Panc1 (cell line): ENCODE data around the gene CD80. TPM values are rescaled to one million over a fixed set of nuclear protein-coding genes. Genes with fewer than 3 reads are reported as not detected.
A peak's percentile ranks its signal among the peaks of the same experiment; 100 is the strongest.

Experiments
- ATAC-seq: fragments of 200-7000 bp; cut with Tn5 transposase; 2 replicates; pipeline ENCODE4 v1.9.1; 2020; ENCODE audit warnings: mild to moderate bottlenecking, moderate library complexity
- Bru-seq: library from RNA; stranded (reverse); fragments of 400-500 nt; gene quantifications from one replicate; lab custom pipeline; 2021; lab: Mats Ljungman, UMichigan
- BruChase-seq, 2 experiments: library from RNA; stranded (reverse); fragments of 400-500 nt; gene quantifications; one replicate each; lab custom pipeline; 2021; lab: Mats Ljungman, UMichigan
- BruUV-seq: library from RNA; stranded (reverse); fragments of 400-500 nt; replicated peaks from 2 replicates; lab custom pipeline; 2021; lab: Mats Ljungman, UMichigan
- CTCF ChIA-PET: fragments of 300-600 bp; sonication (Branson Sonifier 250); formaldehyde crosslinking; loops from one replicate; lab custom pipeline; 2022; ENCODE audit warnings: antibody characterized with exemption; lab: Charles Lee
- POLR2A ChIA-PET: fragments of 300-600 bp; sonication (Branson Sonifier 250); formaldehyde crosslinking; loops from one replicate; lab custom pipeline; 2022; ENCODE audit warnings: antibody characterized with exemption; lab: Charles Lee
- DNase-seq: peaks from one replicate; pipeline ENCODE4 v3.0.0-alpha.2; 2010; ENCODE audit warnings: low read depth, low spot score
- H3K27ac ChIP-seq: 2 replicates; pipeline ENCODE4 v1.5.1; 2011; ENCODE audit warnings: mild to moderate bottlenecking, low read length, inconsistent platforms
- H3K27me3 ChIP-seq: fragments of 200-500 bp; sonication (Bioruptor generic); 2 replicates; pipeline ENCODE4 v1.6.0; 2014; ENCODE audit warnings: low read length, inconsistent platforms; ENCODE audit not compliant: control insufficient read depth, insufficient read depth
- H3K36me3 ChIP-seq: fragments of 200-500 bp; sonication (Bioruptor generic); 2 replicates; pipeline ENCODE4 v1.5.1; 2014; ENCODE audit warnings: inconsistent platforms, mild to moderate bottlenecking, low read length, moderate library complexity; ENCODE audit not compliant: control insufficient read depth, insufficient read depth
- H3K4me1 ChIP-seq: 2 replicates; pipeline ENCODE4 v1.5.1; 2011; ENCODE audit warnings: inconsistent platforms, mild to moderate bottlenecking, low read length, moderate library complexity; ENCODE audit not compliant: control insufficient read depth, insufficient read depth
- H3K4me3 ChIP-seq, 2 experiments: 2 replicates each; pipeline ENCODE4 v1.5.1; 2011 to 2012; ENCODE audit warnings: low read depth in 2 of 2, low read length in 2 of 2, mild to moderate bottlenecking in 2 of 2, inconsistent platforms in 1 of 2, moderate library complexity in 1 of 2
- H3K9me3 ChIP-seq: fragments of 200-500 bp; sonication (Bioruptor generic); 2 replicates; pipeline ENCODE4 v1.5.1; 2014; ENCODE audit warnings: low read depth, mild to moderate bottlenecking, inconsistent platforms, low read length, moderate library complexity; ENCODE audit not compliant: control insufficient read depth, insufficient read depth
- CTCF ChIP-seq: fragments of 450-650 bp; IDR thresholded peaks from 2 replicates; pipeline ENCODE4 v1.5.1; 2017; ENCODE audit warnings: mild to moderate bottlenecking
- POLR2AphosphoS5 ChIP-seq: IDR thresholded peaks from 2 replicates; pipeline ENCODE4 v1.6.1; 2012; ENCODE audit warnings: mild to moderate bottlenecking, low read depth, low read length, moderate library complexity
- REST ChIP-seq, 2 experiments: IDR thresholded peaks; 2 replicates each; pipeline ENCODE4 v1.6.1; 2011 to 2012; ENCODE audit warnings: low read depth in 2 of 2, control low read depth in 1 of 2, low read length in 1 of 2, mild to moderate bottlenecking in 1 of 2, moderate library complexity in 1 of 2; ENCODE audit not compliant: insufficient read depth in 1 of 2
- SIN3A ChIP-seq: IDR thresholded peaks from 2 replicates; pipeline ENCODE4 v1.6.1; 2012; ENCODE audit warnings: low read depth, mild to moderate bottlenecking, low read length, moderate library complexity, borderline replicate concordance; ENCODE audit not compliant: insufficient read depth
- TCF7L2 ChIP-seq: IDR thresholded peaks from 2 replicates; pipeline ENCODE4 v1.6.1; 2011; ENCODE audit warnings: mild to moderate bottlenecking, low read depth, low read length, inconsistent platforms
- in situ Hi-C: cut with HindIII; loops from 2 replicates; pipeline ENCODE4 v1.10.0; 2016; ENCODE audit warnings: low sequenced_read_pairs, low pct_unique_long_range_greater_than_20kb
- intact Hi-C: fragments of 100-400 bp; cut with micrococcal nuclease; formaldehyde crosslinking; loops from one replicate; pipeline ENCODE4 v1.10.0; 2022; ENCODE audit not compliant: unreplicated experiment
- long read RNA-seq: library from polyadenylated mRNA; unstranded; transcript quantifications from one replicate; pipeline ENCODE4 v2.0.0, GENCODE V29; 2021; ENCODE audit not compliant: unreplicated experiment
- polyA plus RNA-seq: library from polyadenylated mRNA; unstranded; fragments of >200 nt; gene quantifications from one replicate; pipeline ENCODE4 v1.2.1, GENCODE V29; 2012; ENCODE audit warnings: missing spikeins; ENCODE audit not compliant: insufficient read length
- total RNA-seq: library from RNA; stranded (reverse); gene quantifications from one replicate; pipeline ENCODE4 v1.2.1, GENCODE V29; 2021; ENCODE audit not compliant: unreplicated experiment

The CD80 gene, protein sequence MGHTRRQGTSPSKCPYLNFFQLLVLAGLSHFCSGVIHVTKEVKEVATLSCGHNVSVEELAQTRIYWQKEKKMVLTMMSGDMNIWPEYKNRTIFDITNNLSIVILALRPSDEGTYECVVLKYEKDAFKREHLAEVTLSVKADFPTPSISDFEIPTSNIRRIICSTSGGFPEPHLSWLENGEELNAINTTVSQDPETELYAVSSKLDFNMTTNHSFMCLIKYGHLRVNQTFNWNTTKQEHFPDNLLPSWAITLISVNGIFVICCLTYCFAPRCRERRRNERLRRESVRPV
- total RNA-seq (0.15 TPM), Bru-seq, nascent RNA (percentile 12 among the genes with signal in this experiment), BruChase-seq, experiment 1, labeled RNA remaining after a 2-hour chase (percentile 17 among the genes with signal in this experiment), BruChase-seq, experiment 2, labeled RNA remaining after a 6-hour chase (percentile 20 among the genes with signal in this experiment)
- polyA plus RNA-seq: not detected
- long read RNA-seq: 0 reads

GRCh38 chr3:119559441-119559963, at the start of gene CD80:
TSS of gene CD80 (minus strand) at chr3:119559614. CDS start at chr3:119557728, 1,886 bp downstream.
- TF ChIP-seq CTCF (peak; percentile 80), SIN3A (no peak), POLR2AphosphoS5 (no peak)
- ChIA-PET POLR2A (no interaction called here), CTCF (no interaction called here)
- Histone ChIP-seq H3K36me3 (no peaks in the 10 kb centered on the region), H3K9me3 (no peaks in the 10 kb centered on the region), H3K4me3 (no peak within 1 kb of the TSS), H3K4me1 (no peaks in the 10 kb centered on the region), H3K27me3 (no peaks in the 10 kb centered on the region; the same call in 1 of the 2 replicates), H3K27ac (no peak within 1 kb of the TSS)
- DNase-seq (peak; percentile 18), ATAC-seq (peak; percentile 95)
- intact Hi-C loops (no loop called here), in situ Hi-C loops (no loop called here)
- no TSS peak for BruUV-seq

GRCh38 chr3:119608405-119609000, 49.1 kb upstream of the CD80 start:
- Histone ChIP-seq H3K36me3 (no peaks in the 10 kb centered on the region), H3K27me3 (peaks cover 2% of the 10 kb centered on the region), H3K4me1 (no peaks in the 10 kb centered on the region), H3K9me3 (no peaks in the 10 kb centered on the region), H3K27ac (no peak overlapping the region), H3K4me3 (no peak overlapping the region)
- in situ Hi-C loops: no loop called here
- intact Hi-C loops: no loop called here
- ChIA-PET CTCF (no interaction called here), POLR2A (no interaction called here)
- ATAC-seq (no peak), DNase-seq (no peak)
- TF ChIP-seq REST (IDR thresholded peaks at IDR 0.05; ENCODE audit: insufficient read depth in 1 of 2, low read depth in 2 of 2, low read length in 1 of 2): no peak
- TF ChIP-seq CTCF: no peak
- TF ChIP-seq POLR2AphosphoS5: no peak
- TF ChIP-seq TCF7L2: no peak
- no peak for TF ChIP-seq SIN3A
- BruUV-seq: no TSS peak
